Activated CD4-positive, alpha-beta T cell treated with anti-CD3 and anti-CD28 coated beads, Interleukin-2, amount 50 U/mL, for 16 hours (primary cell): ENCODE data around the gene INPP5D.
"Not testable (repeated sequence)": the region's sequence is repeated elsewhere in the genome, so short reads cannot be mapped to it uniquely, and the experiment has no call there.

Experiments
- DNase-seq: peaks from one replicate; pipeline ENCODE4 v3.0.0-alpha.2; 2020

Gene INPP5D

DNA sequence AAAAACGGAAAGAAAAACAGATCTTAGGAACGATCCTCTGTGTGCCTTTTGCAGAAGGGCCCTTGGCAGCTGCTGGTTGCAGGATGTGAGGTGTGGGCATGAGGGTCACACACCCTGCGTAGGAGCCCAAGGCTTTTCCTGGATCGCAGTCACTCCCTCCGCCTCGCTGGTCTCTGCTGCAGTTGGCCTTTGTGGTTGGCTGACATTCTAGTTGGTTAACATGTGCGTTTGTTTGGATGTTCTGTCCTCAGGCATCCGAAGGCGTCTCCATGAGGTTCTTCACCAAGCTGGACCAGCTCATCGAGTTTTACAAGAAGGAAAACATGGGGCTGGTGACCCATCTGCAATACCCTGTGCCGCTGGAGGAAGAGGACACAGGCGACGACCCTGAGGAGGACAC is 61.7 kb downstream of the INPP5D start:
- no peak for DNase-seq

GRCh38 chr2:233122541-233122940 is 62.4 kb downstream of the INPP5D start:
- DNase-seq = no peak

DNA sequence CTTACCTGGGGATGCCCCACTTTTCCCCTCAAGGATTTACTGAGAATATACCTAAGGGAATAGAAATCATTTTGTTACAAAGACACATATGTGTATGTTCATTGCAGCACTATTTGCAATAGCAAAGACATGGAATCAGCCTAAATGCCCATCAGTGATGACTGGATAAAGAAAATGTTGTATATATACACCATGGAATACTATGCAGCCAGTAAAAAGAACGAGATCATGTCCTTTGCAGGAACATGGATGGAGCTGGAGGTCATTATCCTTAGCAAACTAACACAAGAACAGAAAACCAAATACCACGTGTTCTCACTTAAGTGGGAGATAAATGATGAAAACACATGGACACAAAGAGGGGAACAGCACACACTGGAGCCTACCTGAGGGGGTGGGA is 63.4 kb downstream of the INPP5D start:
- DNase-seq = not testable (repeated sequence)

GRCh38 chr2:233124421-233125080 is 64.4 kb downstream of the INPP5D start:
- no peak for DNase-seq

- DNase-seq = no peak
Observed at GRCh38 chr2:233125455-233126065, 65.4 kb downstream of the INPP5D start.

DNA sequence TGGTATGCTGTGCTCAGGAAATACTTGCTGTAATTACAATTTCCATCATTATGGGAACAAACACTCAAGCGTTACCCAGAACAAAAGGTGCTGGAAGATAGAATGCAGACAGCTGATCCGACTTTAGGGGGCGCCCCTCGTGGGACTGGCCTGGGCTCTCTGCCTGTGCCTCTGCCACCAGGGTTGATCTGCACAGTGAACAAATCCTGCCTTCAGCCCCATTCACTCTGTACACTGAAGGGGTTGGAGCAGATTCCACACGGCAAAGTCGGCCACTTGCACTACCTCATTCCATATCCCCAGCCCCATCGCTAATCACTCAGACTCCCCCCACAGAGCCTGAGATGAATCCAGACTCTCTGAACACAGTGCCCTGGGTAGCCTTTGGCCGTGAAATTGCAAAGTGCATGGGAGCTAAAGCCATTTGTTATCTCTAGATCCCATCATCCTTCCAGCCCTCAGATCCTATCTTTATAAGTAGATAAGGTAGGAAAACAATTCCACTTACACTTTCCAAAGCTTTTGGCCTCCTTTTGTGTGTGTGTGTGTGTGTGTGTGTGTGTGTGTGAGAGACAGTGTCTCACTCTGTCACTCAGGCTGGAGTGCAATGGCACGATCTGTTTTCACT is 69.3 kb downstream of the INPP5D start:
- no peak for DNase-seq

DNA sequence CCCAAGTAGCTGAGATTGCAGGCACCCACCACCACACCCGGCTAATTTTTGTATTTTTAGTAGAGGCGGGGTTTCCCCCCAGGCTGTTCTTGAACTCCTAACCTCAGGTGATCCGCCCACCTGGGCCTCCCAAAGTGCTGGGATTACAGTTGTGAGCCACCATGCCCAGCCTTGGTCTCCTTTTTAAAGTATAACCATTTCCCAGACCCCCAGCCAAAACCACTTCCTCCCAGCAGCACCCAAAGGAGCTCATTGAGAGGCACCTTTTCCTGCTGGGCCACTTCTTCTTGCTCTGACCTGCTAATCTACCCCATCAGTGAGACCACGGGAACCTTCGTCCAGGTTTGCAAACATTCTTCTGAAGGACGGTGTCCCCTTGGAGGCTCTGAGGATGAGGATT is 69.9 kb downstream of the INPP5D start:
- DNase-seq = no peak

DNA sequence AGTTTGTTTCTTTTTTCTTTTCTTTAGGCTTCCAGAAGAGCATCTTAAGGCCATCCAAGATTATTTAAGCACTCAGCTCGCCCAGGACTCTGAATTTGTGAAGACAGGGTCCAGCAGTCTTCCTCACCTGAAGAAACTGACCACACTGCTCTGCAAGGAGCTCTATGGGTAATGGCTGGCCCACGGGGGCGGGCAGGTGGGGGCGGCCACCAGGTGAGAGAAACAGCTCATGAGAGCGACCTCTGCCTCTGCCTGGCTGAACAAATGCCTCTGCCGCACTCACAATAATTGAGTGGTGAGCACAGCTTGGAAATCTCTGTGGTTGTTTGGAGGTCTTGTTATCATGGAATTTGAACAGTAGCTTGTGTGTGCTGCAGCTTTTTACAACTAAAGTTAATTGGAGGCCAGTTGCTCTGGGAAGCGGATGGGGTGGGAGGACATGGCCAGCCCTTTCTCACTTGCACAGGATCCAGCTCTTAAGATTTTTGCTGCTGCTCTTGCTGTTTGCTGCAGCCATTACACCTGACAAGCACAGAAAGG is 70.4 kb downstream of the INPP5D start:
- DNase-seq = no peak

DNA sequence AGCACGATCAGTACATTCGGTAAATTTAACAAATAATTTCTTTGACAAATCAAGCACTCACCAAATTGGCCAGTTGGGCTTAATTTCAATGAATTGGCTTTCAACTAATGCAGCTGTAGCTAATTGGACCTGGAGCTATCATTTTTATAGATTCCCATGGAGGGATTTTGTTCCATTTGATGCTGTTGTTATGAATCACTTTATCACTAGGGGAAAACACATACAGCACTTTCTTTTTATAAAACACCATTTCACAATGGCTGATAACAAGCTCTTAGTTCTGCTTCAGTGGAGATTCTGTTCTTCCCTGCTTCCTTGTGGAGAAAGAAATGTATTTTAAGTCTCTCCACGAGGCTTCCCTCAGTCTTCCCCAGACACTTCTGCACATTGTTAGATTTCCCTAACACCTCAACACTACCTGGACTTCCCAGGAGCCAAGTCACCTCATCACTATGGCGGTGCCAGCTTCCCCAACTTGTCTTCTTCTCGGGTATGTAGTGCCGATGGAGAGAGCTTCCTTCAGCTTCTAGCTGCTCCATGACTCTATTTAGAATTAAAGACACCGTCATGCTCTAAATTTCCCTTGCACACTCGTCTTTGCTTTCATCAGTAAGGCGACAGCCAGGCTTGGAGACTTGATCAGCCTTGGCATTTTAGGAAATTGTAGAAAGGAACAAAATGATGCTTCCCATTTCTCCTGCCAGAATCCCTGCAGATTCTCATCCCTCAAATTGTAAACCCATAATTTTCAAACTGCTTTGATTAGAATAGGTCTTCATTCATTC is 72.0 kb downstream of the INPP5D start:
- no peak for DNase-seq

DNA sequence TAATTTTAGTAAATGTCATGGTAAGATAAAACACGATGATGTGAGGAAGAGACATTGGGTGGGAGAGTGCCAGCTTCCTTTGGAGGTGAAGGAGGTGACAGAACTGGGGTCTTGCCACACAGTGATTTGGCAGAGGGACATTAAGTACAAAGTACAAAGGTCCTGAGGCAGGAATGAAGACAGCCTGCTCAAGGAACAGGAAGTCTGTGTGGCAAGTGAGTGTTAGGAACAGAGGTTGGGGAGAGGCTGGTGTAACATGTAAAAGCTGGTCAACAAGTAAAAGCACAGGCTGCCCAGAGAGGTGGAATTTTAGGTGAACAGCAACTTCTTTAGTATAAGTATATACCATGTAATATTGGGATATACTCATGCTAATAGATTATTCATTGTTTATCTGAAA is 73.1 kb downstream of the INPP5D start:
- no peak for DNase-seq

- no peak for DNase-seq
Observed at GRCh38 chr2:233135421-233135820, 75.3 kb downstream of the INPP5D start.

DNA sequence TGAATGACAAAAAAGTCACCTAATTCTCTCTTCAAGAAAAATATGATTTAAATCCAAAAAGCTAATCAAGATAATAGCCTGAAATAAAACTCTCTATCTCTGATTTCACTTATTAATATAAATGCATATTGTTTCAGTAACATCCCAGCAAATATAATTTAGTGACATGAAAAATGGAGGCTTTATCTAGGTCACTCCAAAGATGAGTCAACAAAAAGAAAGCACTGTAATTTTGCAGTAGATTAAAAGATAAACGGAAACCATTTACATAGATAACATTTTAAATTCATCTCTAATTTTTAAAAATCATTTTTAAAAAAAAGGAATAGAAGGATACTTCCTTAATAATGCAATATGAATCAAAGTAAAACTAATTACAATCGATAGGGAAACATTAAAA is 76.9 kb downstream of the INPP5D start:
- no peak for DNase-seq

- no peak for DNase-seq
Observed at GRCh38 chr2:233140077-233140585, 80.0 kb downstream of the INPP5D start.

DNA sequence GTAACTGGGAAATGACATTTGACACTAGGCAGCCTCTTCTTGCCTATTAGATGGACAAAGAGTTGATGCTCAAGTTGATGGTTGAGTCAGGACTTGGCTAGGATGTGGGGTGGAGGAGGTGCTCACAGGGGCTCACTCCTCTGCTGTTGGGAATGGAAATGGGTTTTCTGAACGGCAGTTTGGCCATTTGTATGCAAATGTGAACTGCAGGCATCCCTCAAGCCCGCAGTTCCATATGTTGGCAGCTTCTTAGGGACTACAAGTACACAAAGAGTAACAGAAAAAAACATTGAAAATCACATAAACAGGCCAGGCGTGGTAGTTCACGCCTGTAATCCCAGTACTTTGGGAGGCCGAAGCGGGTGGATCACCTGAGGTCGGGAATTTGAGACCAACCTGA is 80.8 kb downstream of the INPP5D start:
- DNase-seq = no peak

DNA sequence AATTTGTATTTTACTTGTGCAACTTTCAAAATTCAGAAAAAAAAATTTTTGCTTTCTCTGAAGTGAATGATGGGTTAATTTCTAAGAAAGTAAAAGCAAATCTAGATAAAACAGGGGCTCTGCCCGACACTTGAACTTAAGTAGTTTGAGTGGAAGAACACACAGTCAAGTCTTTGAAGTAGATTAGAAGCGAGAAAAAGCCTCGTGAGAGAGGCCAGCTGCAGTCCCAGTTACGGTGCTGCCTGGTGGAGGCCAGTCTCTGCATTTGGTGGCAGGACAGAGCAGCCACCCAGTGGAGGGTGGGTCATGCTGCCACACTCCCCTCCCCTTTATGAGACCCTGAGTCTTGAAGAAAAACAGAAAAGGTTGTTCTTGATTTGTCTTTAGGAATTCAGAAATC is 81.8 kb downstream of the INPP5D start:
- DNase-seq = no peak

DNA sequence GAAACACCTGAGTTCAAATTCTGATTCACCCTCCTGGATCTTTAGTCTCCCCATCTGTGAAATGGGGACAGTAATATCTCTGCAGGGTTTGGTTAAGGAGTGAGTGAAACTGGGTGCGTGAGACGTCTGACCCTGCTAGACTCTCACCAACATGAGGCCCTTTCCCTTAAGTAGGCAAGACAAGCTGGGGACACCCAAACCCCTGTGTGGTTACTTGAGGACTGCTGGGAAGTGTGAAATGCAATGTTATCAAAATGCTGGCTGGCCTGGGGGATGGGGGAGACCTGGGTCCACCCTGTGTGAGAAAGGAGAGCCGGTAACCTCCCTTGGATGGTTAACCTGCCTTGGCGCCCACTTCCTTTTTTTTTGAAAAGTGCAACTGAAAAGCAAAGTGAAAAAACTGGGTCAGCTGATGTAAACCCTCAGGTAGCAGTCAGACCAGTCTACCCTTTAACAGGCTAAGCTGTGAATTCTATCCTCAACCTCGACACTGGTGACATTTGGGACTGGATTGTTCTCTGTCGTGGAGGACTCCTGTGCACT is 82.3 kb downstream of the INPP5D start:
- peak; percentile 41 for DNase-seq

DNA sequence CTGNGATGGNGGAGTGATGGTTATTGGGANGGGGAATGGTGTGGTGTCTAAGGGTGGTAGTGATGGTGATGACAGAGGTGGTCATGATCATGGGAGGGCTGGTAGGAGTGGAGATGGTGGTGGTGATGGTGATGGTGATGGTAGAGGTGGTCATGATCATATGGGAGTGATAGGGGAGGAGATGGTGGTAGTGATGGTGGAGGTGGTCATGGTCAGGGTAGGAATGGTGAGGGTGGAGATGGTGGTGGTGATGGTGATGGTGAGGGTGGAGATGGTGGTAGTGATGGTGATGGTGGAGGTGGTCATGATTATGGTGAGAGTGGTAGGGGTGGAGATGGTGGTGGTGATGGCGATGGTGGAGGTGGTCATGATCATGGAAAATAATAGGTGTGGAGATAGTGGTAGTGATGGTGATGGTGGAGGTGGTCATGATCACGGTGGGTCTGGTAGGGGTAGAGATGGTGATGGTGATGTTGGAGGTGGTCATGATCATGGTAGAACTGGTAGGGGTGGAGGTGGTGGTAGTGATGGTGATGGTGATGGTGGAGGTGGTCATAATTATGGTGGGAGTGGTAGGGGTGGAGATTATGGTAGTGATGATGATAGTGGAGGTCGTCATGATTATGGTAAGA is 83.7 kb downstream of the INPP5D start:
- no peak for DNase-seq

- no peak for DNase-seq
Observed at GRCh38 chr2:233145726-233146125, 85.6 kb downstream of the INPP5D start.

DNA sequence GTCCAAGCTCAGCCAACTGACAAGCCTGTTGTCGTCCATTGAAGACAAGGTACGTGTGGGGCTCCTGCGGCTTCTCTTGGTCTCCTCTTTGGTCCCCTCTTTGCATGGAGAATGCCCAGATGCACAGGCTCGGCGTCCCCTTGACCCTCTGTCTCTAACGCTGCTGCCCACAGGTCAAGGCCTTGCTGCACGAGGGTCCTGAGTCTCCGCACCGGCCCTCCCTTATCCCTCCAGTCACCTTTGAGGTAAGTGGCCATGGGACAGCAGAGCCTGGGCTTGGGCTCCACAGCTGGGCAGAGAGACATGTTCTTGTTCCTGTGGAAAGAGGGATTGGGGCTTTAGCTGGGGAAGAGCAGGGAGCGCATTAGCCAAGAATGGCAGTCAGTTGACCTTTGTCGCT is 86.1 kb downstream of the INPP5D start:
- no peak for DNase-seq

- DNase-seq = no peak
Observed at GRCh38 chr2:233147136-233147828, 87.1 kb downstream of the INPP5D start.

- no peak for DNase-seq
Observed at GRCh38 chr2:233147829-233148167, 87.7 kb downstream of the INPP5D start.

DNA sequence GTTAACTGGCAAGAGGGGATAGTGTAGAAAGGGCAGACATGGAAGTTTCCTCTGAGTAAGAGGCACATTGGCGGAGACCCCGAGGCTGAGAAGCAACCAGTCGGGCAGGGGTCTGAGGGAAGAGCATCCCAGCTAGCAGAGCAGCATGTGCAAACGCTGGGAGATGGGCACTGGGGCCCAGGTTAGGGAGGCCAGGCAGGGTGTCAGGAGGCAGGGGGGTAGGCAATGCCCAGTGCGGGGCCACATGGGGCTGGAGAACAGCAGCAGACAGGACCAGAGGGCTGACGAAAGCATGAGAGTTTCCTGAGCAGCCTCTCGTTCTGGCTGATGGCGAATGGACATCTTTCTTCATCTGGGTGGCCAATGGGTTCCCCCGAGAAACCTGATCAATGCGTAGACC is 88.2 kb downstream of the INPP5D start:
- no peak for DNase-seq
